Progenitor cell of endocrine pancreas (in vitro differentiated cells): ENCODE results near the gene RNFT2. TPM values are rescaled to one million over a fixed set of nuclear protein-coding genes. Genes with fewer than 3 reads are reported as not detected.

Experiments used
- DNase-seq: peaks from one replicate; pipeline ENCODE4 v3.0.0; 2021; ENCODE audit warnings: low spot score; ENCODE audit not compliant: unreplicated experiment
- H3K27ac Mint-ChIP-seq: 2 replicates; pipeline ENCODE4 v1.8.0; 2021; ENCODE audit warnings: mild to moderate bottlenecking, moderate library complexity, mixed read lengths
- H3K27me3 Mint-ChIP-seq: 2 replicates; pipeline ENCODE4 v1.8.0; 2021; ENCODE audit warnings: mixed read lengths
- H3K36me3 Mint-ChIP-seq: 2 replicates; pipeline ENCODE4 v1.8.0; 2022; ENCODE audit warnings: mixed read lengths; ENCODE audit not compliant: insufficient read depth
- H3K4me1 Mint-ChIP-seq: 2 replicates; pipeline ENCODE4 v1.8.0; 2021; ENCODE audit warnings: low read depth, mixed read lengths
- H3K4me3 Mint-ChIP-seq: 2 replicates; pipeline ENCODE4 v1.8.0; 2021; ENCODE audit warnings: low read depth, mild to moderate bottlenecking, moderate library complexity, mixed read lengths
- H3K9me3 Mint-ChIP-seq: 2 replicates; pipeline ENCODE4 v1.8.0; 2021; ENCODE audit warnings: low read depth, mixed read lengths
- CTCF ChIP-seq: fragments of 200-600 bp; sonication (generic); IDR thresholded peaks from one replicate; pipeline ENCODE4 v1.5.0; 2021; ENCODE audit warnings: antibody characterized with exemption, mild to moderate bottlenecking; ENCODE audit not compliant: unreplicated experiment
- total RNA-seq: library from RNA; stranded (reverse); gene quantifications from 2 replicates; pipeline ENCODE4 v1.2.1, GENCODE V29; 2021

The RNFT2 gene
- total RNA-seq, 1 donor from 2014 or later, result 32.1 TPM

DNA sequence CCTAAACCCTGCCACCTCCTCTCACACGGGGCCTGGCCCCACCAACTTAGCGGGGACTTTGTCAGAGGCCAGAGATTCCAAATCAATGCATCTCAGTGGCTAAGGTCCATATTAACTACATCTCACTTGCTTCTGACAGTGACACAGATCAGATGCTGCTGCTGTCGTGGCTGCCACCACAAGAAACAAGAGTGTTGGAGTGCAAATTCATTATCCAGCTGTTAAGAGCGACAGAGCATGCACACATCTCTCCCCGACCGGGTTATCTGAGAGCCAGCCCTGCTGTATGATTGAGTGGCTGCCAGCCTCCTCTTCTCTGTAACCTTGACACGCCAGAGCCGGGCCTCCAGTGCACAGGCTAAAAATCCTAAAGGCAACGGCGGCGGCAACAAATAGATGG lies 40.4 kb upstream of the RNFT2 start:
- H3K27ac Mint-ChIP-seq, result peak overlapping the region; percentile 93
- DNase-seq, result no peak
- no peak for TF ChIP-seq CTCF
- H3K4me1 Mint-ChIP-seq, result peaks cover 44% of the 10 kb centered on the region
- H3K4me3 Mint-ChIP-seq, result peak overlapping the region; percentile 37
- H3K36me3 Mint-ChIP-seq, result no peaks in the 10 kb centered on the region
- H3K27me3 Mint-ChIP-seq, result peaks cover 32% of the 10 kb centered on the region
- H3K9me3 Mint-ChIP-seq, result no peaks in the 10 kb centered on the region

GRCh38 chr12:116698116-116698515 lies 40.0 kb upstream of the RNFT2 start:
- no peaks in the 10 kb centered on the region for H3K36me3 Mint-ChIP-seq
- H3K27me3 Mint-ChIP-seq, result peaks cover 28% of the 10 kb centered on the region
- TF ChIP-seq CTCF, result no peak
- H3K4me3 Mint-ChIP-seq, result peak overlapping the region; percentile 37
- H3K4me1 Mint-ChIP-seq, result peaks cover 44% of the 10 kb centered on the region
- H3K27ac Mint-ChIP-seq, result peak overlapping the region; percentile 93
- DNase-seq, result no peak
- H3K9me3 Mint-ChIP-seq, result no peaks in the 10 kb centered on the region

GRCh38 chr12:116698554-116699075 lies 39.5 kb upstream of the RNFT2 start:
- Mint-ChIP-seq H3K27me3 (peaks cover 23% of the 10 kb centered on the region), H3K4me3 (no peak overlapping the region), H3K4me1 (peaks cover 41% of the 10 kb centered on the region), H3K9me3 (no peaks in the 10 kb centered on the region), H3K27ac (no peak overlapping the region), H3K36me3 (no peaks in the 10 kb centered on the region)
- TF ChIP-seq CTCF, result no peak
- DNase-seq, result no peak

GRCh38 chr12:116700066-116700465 lies 38.0 kb upstream of the RNFT2 start:
- Mint-ChIP-seq H3K36me3 (no peaks in the 10 kb centered on the region), H3K4me1 (peaks cover 27% of the 10 kb centered on the region), H3K4me3 (no peak overlapping the region), H3K27ac (no peak overlapping the region), H3K27me3 (peaks cover 9% of the 10 kb centered on the region), H3K9me3 (no peaks in the 10 kb centered on the region)
- TF ChIP-seq CTCF, result no peak
- no peak for DNase-seq

DNA sequence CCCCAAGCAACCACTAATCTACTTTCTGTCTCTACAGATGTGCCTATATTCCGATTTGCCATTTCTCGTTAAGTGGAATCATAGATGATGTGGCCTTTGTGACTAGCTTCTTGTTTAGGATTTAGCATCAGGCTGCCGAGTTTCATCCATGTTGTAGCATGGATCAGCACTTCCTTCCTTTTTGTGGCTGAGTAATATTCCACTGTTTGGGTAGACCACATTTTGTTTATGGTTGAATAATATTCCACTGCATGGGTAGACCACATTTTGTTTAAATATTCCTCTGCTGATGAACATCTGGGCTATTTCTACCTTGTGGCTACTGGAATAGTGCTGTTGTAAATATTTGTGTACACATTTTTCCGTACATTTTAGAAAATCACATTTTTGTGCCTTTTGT lies 36.7 kb upstream of the RNFT2 start:
- DNase-seq, result no peak
- Mint-ChIP-seq H3K9me3 (no peaks in the 10 kb centered on the region), H3K27ac (no peak overlapping the region)

More for the DNA sequence above, 36.7 kb upstream of the RNFT2 start:
- TF ChIP-seq CTCF, result no peak
- H3K27me3 Mint-ChIP-seq, result peaks cover 1% of the 10 kb centered on the region
- H3K4me3 Mint-ChIP-seq, result no peak overlapping the region
- H3K4me1 Mint-ChIP-seq, result peaks cover 21% of the 10 kb centered on the region
- no peaks in the 10 kb centered on the region for H3K36me3 Mint-ChIP-seq
